Measurements from ENCODE around the gene PRR16.

- TF ChIP-seq CTCF (IDR thresholded peaks at IDR 0.05), result no peak
- no peak for TF ChIP-seq TEAD4 (CRISPR knock-in tag; IDR thresholded peaks at IDR 0.05)
- no peak for TF ChIP-seq NFYB (CRISPR knock-in tag; conservative IDR thresholded peaks at IDR 0.05; ENCODE audit: low read depth)
- no peak for TF ChIP-seq SP1 (CRISPR knock-in tag; conservative IDR thresholded peaks at IDR 0.05)
- no peak for TF ChIP-seq KAT7 (CRISPR knock-in tag; IDR thresholded peaks at IDR 0.05; ENCODE audit: borderline replicate concordance)
- TF ChIP-seq ERG (CRISPR knock-in tag; IDR thresholded peaks at IDR 0.05), result no peak
- no peak for TF ChIP-seq RELA (CRISPR knock-in tag; IDR thresholded peaks at IDR 0.05; ENCODE audit: borderline replicate concordance)
- TF ChIP-seq SMAD4 (CRISPR knock-in tag; IDR thresholded peaks at IDR 0.05), result no peak
Measured at GRCh38 chr5:120544043-120544442, 79.9 kb downstream of the PRR16 start.

Data from WTC11 (cell line).